CD4-positive, alpha-beta T cell (primary cell): ENCODE measurements around the gene TRMT112. TPM values are rescaled to one million over a fixed set of nuclear protein-coding genes. Genes with fewer than 3 reads are reported as not detected.

Experiments used
- ATAC-seq: fragments of 200-7000 bp; cut with Tn5 transposase; one replicate; pipeline ENCODE4 v1.10.0; 2022; ENCODE audit warnings: mild to moderate bottlenecking; ENCODE audit not compliant: poor library complexity
- CTCF ChIA-PET: fragments of 350-600 bp; sonication (Branson Sonifier 250); formaldehyde crosslinking; loops from one replicate; lab custom pipeline; 2021; ENCODE audit warnings: antibody characterized with exemption, inconsistent platforms; lab: Charles Lee
- POLR2A ChIA-PET: fragments of 350-600 bp; sonication (Branson Sonifier 250); formaldehyde crosslinking; loops from one replicate; lab custom pipeline; 2021; ENCODE audit warnings: antibody characterized with exemption, inconsistent platforms; lab: Charles Lee
- DNase-seq, 14 experiments: peaks; one replicate each; pipeline ENCODE4 v3.0.0-alpha.2; 2013 to 2020; ENCODE audit warnings: mixed read lengths in 2 of 14
- H3K27ac ChIP-seq, 2 donors: one replicate each; pipeline versions ENCODE4 v1.5.1 to v1.7.0; 2013; ENCODE audit warnings: low read length in 2 of 2, low read depth in 1 of 2, mild to moderate bottlenecking in 1 of 2
- H3K27me3 ChIP-seq, 2 experiments: 1 replicate in 1 of 2; 2 replicates in 1 of 2; pipeline versions ENCODE4 v1.6.1 to v1.7.0; 2013; ENCODE audit warnings: low read length in 2 of 2, control low read depth in 1 of 2, mild to moderate bottlenecking in 1 of 2, moderate library complexity in 1 of 2; ENCODE audit not compliant: insufficient read depth in 2 of 2, control insufficient read depth in 1 of 2
- H3K36me3 ChIP-seq: one replicate; pipeline ENCODE4 v1.6.1; 2013; ENCODE audit warnings: low read length, control low read depth; ENCODE audit not compliant: insufficient read depth
- H3K4me1 ChIP-seq: one replicate; pipeline ENCODE4 v1.6.1; 2013; ENCODE audit warnings: low read length, control low read depth; ENCODE audit not compliant: insufficient read depth
- H3K4me3 ChIP-seq: one replicate; pipeline ENCODE4 v1.5.1; 2013; ENCODE audit warnings: mild to moderate bottlenecking, low read length, moderate library complexity
- H3K9me3 ChIP-seq, 2 experiments: 1 replicate in 1 of 2; 2 replicates in 1 of 2; pipeline versions ENCODE4 v1.6.1 to v1.7.0; 2013; ENCODE audit warnings: low read length in 2 of 2, mild to moderate bottlenecking in 2 of 2, control low read depth in 1 of 2, moderate library complexity in 1 of 2; ENCODE audit not compliant: control insufficient read depth in 1 of 2, insufficient read depth in 1 of 2
- H3K27ac Mint-ChIP-seq: one replicate; pipeline ENCODE4 v1.8.0; 2020; ENCODE audit warnings: mixed read lengths
- H3K27me3 Mint-ChIP-seq: one replicate; pipeline ENCODE4 v1.8.0; 2021; ENCODE audit warnings: mixed read lengths
- H3K36me3 Mint-ChIP-seq: one replicate; pipeline ENCODE4 v1.8.0; 2021; ENCODE audit warnings: low read depth, mixed read lengths
- H3K4me1 Mint-ChIP-seq: one replicate; pipeline ENCODE4 v1.8.0; 2021; ENCODE audit warnings: low read depth, mixed read lengths
- H3K4me3 Mint-ChIP-seq: one replicate; pipeline ENCODE4 v1.8.0; 2020; ENCODE audit warnings: mild to moderate bottlenecking, mixed read lengths
- H3K9me3 Mint-ChIP-seq: one replicate; pipeline ENCODE4 v1.8.0; 2020; ENCODE audit warnings: mixed read lengths
- CTCF ChIP-seq: fragments of 200-600 bp; IDR thresholded peaks from one replicate; pipeline ENCODE4 v1.8.0; 2022; ENCODE audit warnings: antibody characterized with exemption, mild to moderate bottlenecking
- intact Hi-C, 2 experiments: fragments of 100-400 bp; cut with DNase I in 1 of 2; cut with micrococcal nuclease in 1 of 2; formaldehyde crosslinking; loops; one replicate each; pipeline versions ENCODE4 v1.15.1 to v1.9.0; 2023 to 2025; cut with DNase I, micrococcal nuclease
- total RNA-seq, 174 experiments: library from RNA in 2 of 174; stranded (reverse) in 2 of 174; gene quantifications; one replicate each; pipeline ENCODE4 v1.2.3 and lab custom pipeline; 2021 to 2026

TRMT112 gene
- total RNA-seq, 2 experiments from 2014 or later = 70.5 to 71.4 TPM

- no peak overlapping the region for H3K27ac Mint-ChIP-seq
- H3K9me3 Mint-ChIP-seq = no peaks in the 10 kb centered on the region
- no peak overlapping the region for H3K4me3 Mint-ChIP-seq
- Histone ChIP-seq H3K27ac (no peak overlapping the region), H3K4me1 (peaks cover 12% of the 10 kb centered on the region), H3K27me3 (no peaks in the 10 kb centered on the region), H3K4me3 (no peak overlapping the region), H3K9me3 (no peaks in the 10 kb centered on the region), H3K36me3 (peaks cover 33% of the 10 kb centered on the region)
- no peak for TF ChIP-seq CTCF
- no peaks in the 10 kb centered on the region for H3K27me3 Mint-ChIP-seq
- peaks cover 14% of the 10 kb centered on the region for H3K4me1 Mint-ChIP-seq
- ATAC-seq = no peak
- peaks cover 6% of the 10 kb centered on the region for H3K36me3 Mint-ChIP-seq
- intact Hi-C loops = no loop called here
- POLR2A ChIA-PET = no interaction called here
- no peak for DNase-seq
- CTCF ChIA-PET = interaction anchor here (1.2 kb wide), 1 partner anchor 26 kb away, joined by 4 read pairs; no protein-coding TSS in a partner anchor
Measured at GRCh38 chr11:64278576-64279190, 38.7 kb downstream of the TRMT112 start.

- no peak for ATAC-seq
- Mint-ChIP-seq H3K27ac (no peak overlapping the region), H3K9me3 (no peaks in the 10 kb centered on the region), H3K4me1 (peaks cover 8% of the 10 kb centered on the region), H3K36me3 (peaks cover 6% of the 10 kb centered on the region), H3K4me3 (no peak overlapping the region), H3K27me3 (no peaks in the 10 kb centered on the region)
- Histone ChIP-seq H3K36me3 (peaks cover 23% of the 10 kb centered on the region), H3K4me3 (no peak overlapping the region), H3K9me3 (no peaks in the 10 kb centered on the region), H3K27ac (no peak overlapping the region), H3K27me3 (no peaks in the 10 kb centered on the region), H3K4me1 (peaks cover 11% of the 10 kb centered on the region)
- CTCF ChIA-PET = interaction anchor here (1.3 kb wide), 1 partner anchor 24 kb away, joined by 3 read pairs; no protein-coding TSS in a partner anchor
- intact Hi-C loops = no loop called here
- POLR2A ChIA-PET = interaction anchor here (1.0 kb wide), 1 partner anchor 69 kb away, joined by 3 read pairs; no protein-coding TSS in a partner anchor
- DNase-seq = no peak
- TF ChIP-seq CTCF = no peak
Measured at GRCh38 chr11:64276653-64277431, 40.5 kb downstream of the TRMT112 start.

DNA sequence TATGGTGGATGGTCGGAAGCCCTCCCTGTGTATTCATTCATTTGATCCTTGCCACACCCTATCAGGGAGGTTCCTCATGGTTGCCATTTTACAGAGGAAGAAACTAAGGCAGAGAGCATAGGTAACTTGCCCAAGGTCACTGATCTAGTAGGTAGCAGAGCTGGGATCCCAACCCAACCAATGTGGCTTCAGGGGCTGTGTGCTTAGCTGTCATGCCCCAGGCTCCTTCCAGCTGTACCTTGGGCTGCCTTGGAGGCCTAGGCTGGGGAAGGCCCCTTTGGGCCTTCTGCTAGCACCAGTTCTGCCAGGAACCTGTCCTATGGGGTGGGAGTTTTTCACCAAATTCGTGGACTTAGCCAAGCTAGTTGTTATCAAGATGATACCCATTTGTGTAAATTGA lies 41.5 kb downstream of the TRMT112 start:
- no peak for TF ChIP-seq CTCF
- Histone ChIP-seq H3K9me3 (no peaks in the 10 kb centered on the region), H3K27ac (no peak overlapping the region), H3K4me3 (no peak overlapping the region), H3K4me1 (peaks cover 15% of the 10 kb centered on the region), H3K36me3 (peaks cover 22% of the 10 kb centered on the region), H3K27me3 (no peaks in the 10 kb centered on the region)
- CTCF ChIA-PET = interaction anchor here (1.3 to 1.6 kb wide), 3 partner anchors 24 to 29 kb away, joined by 3 to 5 read pairs (median 3); partner anchors contain the start of gene PLCB3
- peaks cover 9% of the 10 kb centered on the region for H3K4me1 Mint-ChIP-seq
- POLR2A ChIA-PET = interaction anchor here (1.0 kb wide), 1 partner anchor 68 kb away, joined by 3 read pairs; no protein-coding TSS in a partner anchor
- ATAC-seq (no peak), DNase-seq (no peak)
- H3K27me3 Mint-ChIP-seq = no peaks in the 10 kb centered on the region
- no peaks in the 10 kb centered on the region for H3K9me3 Mint-ChIP-seq
- intact Hi-C loops = no loop called here
- H3K4me3 Mint-ChIP-seq = no peak overlapping the region
- peaks cover 13% of the 10 kb centered on the region for H3K36me3 Mint-ChIP-seq
- no peak overlapping the region for H3K27ac Mint-ChIP-seq
